Kidney (tissue), 14 donors: ENCODE data around the gene DCAF11. TPM values are rescaled to one million over a fixed set of nuclear protein-coding genes. Genes with fewer than 3 reads are reported as not detected.

ENCODE experiments used
- DNase-seq, 5 donors: peaks; one replicate each; pipeline ENCODE4 v3.0.0-alpha.2; 2013 to 2020
- FAIRE-seq: peaks from 2 replicates; lab custom pipeline; 2012; peaks lifted over from hg19 to GRCh38; lab: Jason Lieb, UNC
- H3K27ac ChIP-seq, 2 donors: one replicate each; pipeline ENCODE4 v1.7.0; 2013; ENCODE audit warnings: low read depth in 2 of 2, low read length in 2 of 2, inconsistent platforms in 1 of 2
- H3K27me3 ChIP-seq: one replicate; pipeline ENCODE4 v1.7.1; 2013; ENCODE audit warnings: low read length, inconsistent platforms; ENCODE audit not compliant: control insufficient read depth, insufficient read depth
- H3K36me3 ChIP-seq, 3 donors: one replicate each; pipeline versions ENCODE4 v1.7.0 to v1.7.1; 2013; ENCODE audit warnings: low read length in 3 of 3, control low read depth in 1 of 3, inconsistent platforms in 1 of 3; ENCODE audit not compliant: insufficient read depth in 3 of 3, control insufficient read depth in 2 of 3
- H3K4me1 ChIP-seq, 3 donors: one replicate each; pipeline versions ENCODE4 v1.7.0 to v1.7.1; 2013; ENCODE audit warnings: low read length in 3 of 3, inconsistent platforms in 1 of 3, low read depth in 1 of 3; ENCODE audit not compliant: control insufficient read depth in 2 of 3, insufficient read depth in 2 of 3
- H3K4me3 ChIP-seq, 3 donors: one replicate each; pipeline versions ENCODE4 v1.7.0 to v1.8.1; 2013; ENCODE audit warnings: low read length in 3 of 3, control low read depth in 1 of 3, inconsistent platforms in 1 of 3
- H3K9ac ChIP-seq, 3 donors: one replicate each; pipeline versions ENCODE4 v1.7.0 to v1.7.1; 2013; ENCODE audit warnings: low read length in 3 of 3, control low read depth in 1 of 3, inconsistent platforms in 1 of 3
- H3K9me3 ChIP-seq, 3 donors: one replicate each; pipeline versions ENCODE4 v1.7.0 to v1.7.1; 2013; ENCODE audit warnings: low read length in 3 of 3, control low read depth in 1 of 3, inconsistent platforms in 1 of 3; ENCODE audit not compliant: control insufficient read depth in 2 of 3, insufficient read depth in 1 of 3
- CTCF ChIP-seq: IDR thresholded peaks from 3 replicates; pipeline ENCODE4 v1.5.1; 2012; ENCODE audit warnings: mild to moderate bottlenecking, moderate library complexity, borderline replicate concordance; ENCODE audit not compliant: insufficient read depth; ENCODE audit errors: extremely low read depth
- intact Hi-C: fragments of 100-400 bp; cut with DNase I; formaldehyde crosslinking; loops from one replicate; pipeline ENCODE4 v1.11.1; 2022
- polyA plus RNA-seq: library from polyadenylated mRNA; stranded (reverse); fragments of 350-450 nt; fragmentation: Illumina TruSeq; extraction: RNeasy Lipid Tissue Mini Kit (QIAGEN cat#74804); gene quantifications from one replicate; pipeline ENCODE4 v1.2.3, GENCODE V29; 2014; ENCODE audit warnings: low read depth, low replicate concordance; ENCODE audit not compliant: insufficient read depth
- total RNA-seq: library from RNA; stranded (reverse); fragmentation: NEBNext Ultra II Directional; extraction: Animal tissue kit (Norgen Biotek cat#: 25700); gene quantifications from one replicate; pipeline ENCODE4 v1.2.1, GENCODE V29; 2021
- donor health status: control.
- donor health status: control.
- donor health status: control.
- donor health status: control.
- donor health status: control.
- donor health status: DM: yes; HTN: yes; CAD: no.
- donor health status: Normal renal cell carcinoma (clear cell type).

The DCAF11 gene
- total and polyA plus RNA-seq, 2 donors from 2014 or later = 69.4 to 81.1 TPM

- peak within 1 kb of the TSS; percentile 84 to 94 (median 87) for H3K4me3 ChIP-seq
- no peaks in the 10 kb centered on the region for H3K27me3 ChIP-seq
- FAIRE-seq = no peak
- H3K9me3 ChIP-seq = no peaks in the 10 kb centered on the region
- H3K4me1 ChIP-seq = peaks cover 2 to 26% (median 11%) of the 10 kb centered on the region in 3 donors
- peak within 1 kb of the TSS; percentile 91 to 98 for H3K27ac ChIP-seq
- DNase-seq = peak; percentile 99
- peak; percentile 5 for TF ChIP-seq CTCF
- intact Hi-C loops = no loop called here
- H3K36me3 ChIP-seq = peaks cover 4 to 24% (median 21%) of the 10 kb centered on the region in 3 donors
- H3K9ac ChIP-seq = peak within 1 kb of the TSS; percentile 72 to 92 (median 79)
These were observed 31.9 kb downstream of the DCAF11 start, which contains the start of gene PSME2 for GRCh38 chr14:24146453-24146977. Gene PSME2 (minus strand): TSS chr14:24146610. CDS start chr14:24146581, 29 bp downstream.

DNA sequence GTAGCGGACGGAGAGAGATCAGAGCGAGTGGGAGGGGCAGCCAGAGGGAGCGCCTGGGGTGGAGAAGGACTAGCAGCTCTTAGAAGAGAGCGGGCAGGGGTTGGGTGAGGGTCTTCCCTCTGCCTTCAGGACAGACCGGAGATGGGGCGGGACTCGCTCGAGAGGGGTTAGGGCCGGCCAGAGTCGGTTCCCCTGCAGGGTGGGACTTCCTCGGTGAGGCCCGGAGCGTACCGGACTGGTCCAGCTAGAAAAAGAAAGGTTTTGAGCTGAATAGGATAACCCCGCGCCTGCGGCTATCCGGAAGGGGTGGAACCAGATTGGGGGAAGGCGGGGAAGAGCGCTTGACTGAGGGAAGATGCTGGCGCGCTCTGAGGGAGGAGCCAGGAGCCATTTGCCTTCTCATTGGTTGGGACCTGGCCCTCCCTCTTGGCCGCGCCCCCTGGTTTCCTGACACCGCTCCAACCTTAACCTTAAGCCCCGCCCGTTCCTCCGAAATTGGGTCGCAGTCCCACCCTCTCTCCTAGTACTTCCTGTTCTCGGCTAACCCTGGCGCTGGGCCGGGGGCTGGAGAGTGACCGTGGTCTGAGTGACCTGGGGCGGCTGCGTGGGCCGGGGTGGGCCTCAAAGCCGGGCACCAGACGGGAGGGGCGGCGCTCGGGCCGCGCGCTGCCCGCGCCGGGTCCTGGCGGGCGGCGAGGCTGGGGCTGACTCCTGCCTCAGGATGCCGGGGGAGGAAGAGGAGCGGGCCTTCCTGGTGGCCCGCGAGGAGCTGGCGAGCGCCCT, 32.6 kb downstream of the DCAF11 start, which contains the start of gene RNF31:
TSS of gene RNF31 (plus strand) at position 521 of the 783 bp plus-strand sequence. CDS start at position 722, 201 bp downstream.
- Histone ChIP-seq H3K9me3 (no peaks in the 10 kb centered on the region), H3K27me3 (no peaks in the 10 kb centered on the region), H3K9ac (peak within 1 kb of the TSS; percentile 72 to 92 (median 79)), H3K36me3 (peaks cover 4 to 29% (median 26%) of the 10 kb centered on the region in 3 donors), H3K27ac (peak within 1 kb of the TSS; percentile 91 to 98), H3K4me1 (peaks cover 2 to 22% (median 11%) of the 10 kb centered on the region in 3 donors), H3K4me3 (peak within 1 kb of the TSS; percentile 84 to 94 (median 87))
- intact Hi-C loops = no loop called here
- peak; percentile 98 to 99 (median 99) for DNase-seq
- TF ChIP-seq CTCF = no peak
- FAIRE-seq = peak; percentile 94

GRCh38 chr14:24147761-24148428, 33.3 kb downstream of the DCAF11 start:
- peak overlapping the region; percentile 61 to 79 (median 66) for H3K9ac ChIP-seq
- DNase-seq (peak in 2 of 5 donors; percentile 56 to 87), FAIRE-seq (no peak)
- H3K4me3 ChIP-seq = peak overlapping the region; percentile 65 to 94 (median 77)
- peaks cover 2 to 20% (median 11%) of the 10 kb centered on the region in 3 donors for H3K4me1 ChIP-seq
- H3K27me3 ChIP-seq = no peaks in the 10 kb centered on the region
- peak overlapping the region; percentile 49 to 71 for H3K27ac ChIP-seq
- no peaks in the 10 kb centered on the region for H3K9me3 ChIP-seq
- intact Hi-C loops = no loop called here
- peaks cover 4 to 33% (median 28%) of the 10 kb centered on the region in 3 donors for H3K36me3 ChIP-seq
- no peak for TF ChIP-seq CTCF
